Glomerular endothelial cell (primary cell): Measurements from ENCODE around the gene DNAJC19. TPM values are rescaled to one million over a fixed set of nuclear protein-coding genes. Genes with fewer than 3 reads are reported as not detected.

Source experiments
- DNase-seq: peaks from one replicate; pipeline ENCODE4 v3.0.0-alpha.2; 2011; ENCODE audit warnings: low read depth, low spot score; ENCODE audit errors: extremely low read depth
- total RNA-seq: library from RNA; depleted of rRNA; stranded (reverse); fragments of >200 nt; gene quantifications from 2 replicates; pipeline ENCODE4 v1.2.3, GENCODE V29; 2015

DNAJC19 gene
- total RNA-seq, 1 donor from 2014 or later, result 17.4 TPM

DNA sequence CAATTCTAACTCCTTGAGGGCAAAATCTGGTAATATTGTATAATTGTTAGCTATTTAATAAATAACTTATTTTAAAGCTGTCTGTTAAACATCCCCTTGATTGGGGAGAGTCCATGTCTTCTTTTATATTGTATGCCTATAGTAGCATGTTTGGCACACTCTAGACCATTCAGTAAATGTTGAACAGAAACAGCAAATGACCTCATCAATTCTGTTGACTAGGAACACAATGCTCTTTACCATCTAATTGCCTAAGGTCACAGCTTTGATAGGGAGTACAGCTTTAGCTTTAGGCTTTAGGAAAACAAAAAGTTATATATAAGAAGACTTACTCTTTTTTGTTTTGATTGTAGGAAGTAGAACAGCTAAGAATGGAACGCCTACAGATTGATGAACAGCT, 27.0 kb downstream of the DNAJC19 start:
- no peak for DNase-seq

DNA sequence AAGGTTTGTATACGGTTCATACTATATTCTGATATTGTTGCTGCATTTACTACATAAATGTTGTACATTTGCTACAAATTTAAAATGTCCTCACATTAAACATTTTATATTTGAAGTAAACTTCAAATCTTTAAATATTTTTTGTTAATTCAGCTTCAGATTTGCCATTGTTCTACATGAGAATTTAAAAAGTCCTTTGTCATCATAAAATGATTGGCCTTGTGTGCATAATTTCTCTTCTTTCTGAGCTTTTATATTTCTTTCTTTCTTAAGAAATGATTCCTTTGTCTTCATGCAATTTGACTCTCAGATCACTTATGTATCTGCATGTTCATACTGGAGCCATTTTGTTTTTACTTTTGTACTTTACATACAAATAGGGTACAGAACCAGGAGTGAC, 28.0 kb downstream of the DNAJC19 start:
- DNase-seq, result no peak

DNA sequence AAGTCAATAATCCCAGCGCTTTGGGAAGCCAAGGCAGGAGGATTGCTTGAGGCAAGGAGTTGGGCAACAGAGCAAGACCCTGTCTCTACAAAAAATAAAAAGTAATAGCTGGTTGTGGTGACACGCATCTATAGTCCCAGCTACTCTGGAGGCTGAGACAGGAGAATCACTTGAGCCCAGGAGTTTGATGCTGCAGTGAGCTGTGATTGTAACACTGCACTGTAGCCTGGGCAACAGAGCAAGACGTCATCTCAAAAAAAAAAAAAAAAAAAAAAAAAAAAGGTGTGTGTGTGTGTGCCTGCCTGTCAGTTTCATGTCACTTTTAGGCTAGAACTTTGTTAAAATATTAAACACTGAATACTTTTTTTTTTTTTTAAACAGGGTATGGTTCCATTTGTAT, 28.4 kb downstream of the DNAJC19 start:
- no peak for DNase-seq

DNA sequence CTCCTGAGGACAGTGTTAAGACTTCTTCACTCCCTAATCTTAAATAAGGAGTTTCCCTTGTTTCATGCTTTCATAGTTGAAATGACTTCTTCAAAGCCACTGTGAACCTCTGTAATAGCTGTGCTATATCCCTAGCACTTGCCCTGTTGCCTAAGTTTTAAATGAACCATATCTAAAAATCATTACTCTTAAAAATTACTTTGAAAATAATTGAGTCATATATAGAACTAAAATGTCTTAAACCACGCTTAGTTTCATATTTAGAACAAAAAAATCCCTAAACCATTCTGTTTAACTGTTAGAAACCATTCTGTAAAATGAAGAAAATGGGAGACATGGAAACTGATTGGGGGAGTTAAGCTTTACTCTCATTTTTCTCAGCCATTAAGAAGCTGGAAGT, 29.8 kb downstream of the DNAJC19 start:
- DNase-seq, result no peak

DNA sequence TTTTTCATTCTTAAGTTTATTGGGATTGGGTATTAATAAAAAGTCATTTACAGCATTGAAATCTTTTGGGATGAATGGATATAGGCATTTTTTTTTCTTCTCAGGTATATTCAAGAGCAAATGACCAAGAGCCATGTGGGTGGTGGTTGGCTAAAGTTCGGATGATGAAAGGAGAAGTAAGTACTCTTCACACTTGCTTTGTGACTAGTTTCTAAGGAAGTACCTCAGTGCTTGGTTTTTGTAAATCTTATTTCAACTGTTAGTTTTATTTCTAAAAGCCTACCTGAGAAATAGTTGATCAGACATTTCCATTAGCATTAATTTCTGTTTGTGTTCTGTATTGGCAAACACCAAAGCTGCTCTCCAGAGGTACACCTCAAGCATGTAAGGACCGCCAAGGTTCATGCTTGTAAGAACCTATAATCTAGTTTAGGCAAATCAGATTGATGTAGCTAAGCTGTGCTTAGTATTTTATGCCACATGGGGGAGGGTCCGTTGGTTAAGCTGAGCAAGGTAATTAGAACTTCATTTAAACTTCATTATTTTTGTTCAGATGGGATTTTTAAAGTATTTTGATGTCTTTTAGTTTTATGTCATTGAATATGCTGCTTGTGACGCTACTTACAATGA, 41.7 kb downstream of the DNAJC19 start:
- no peak for DNase-seq

DNA sequence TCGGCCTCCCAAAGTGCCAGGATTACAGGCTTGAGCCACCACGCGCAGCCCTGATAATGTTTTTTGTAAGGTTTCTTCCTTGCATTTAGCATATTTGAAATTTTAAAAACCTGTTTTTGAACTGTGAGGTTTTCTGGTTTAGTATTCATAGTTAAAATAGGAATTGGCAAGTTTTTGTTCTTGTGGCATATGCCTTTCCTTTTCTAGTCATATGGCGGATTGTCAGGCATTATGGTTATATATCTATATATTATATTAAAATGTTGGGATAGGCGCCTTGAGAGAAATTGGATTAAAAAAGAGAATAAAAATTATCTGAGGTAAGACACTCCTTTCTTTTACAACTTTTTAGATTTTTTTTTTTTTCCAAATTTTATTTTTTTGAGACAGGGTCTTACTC, 48.7 kb downstream of the DNAJC19 start:
- no peak for DNase-seq

DNA sequence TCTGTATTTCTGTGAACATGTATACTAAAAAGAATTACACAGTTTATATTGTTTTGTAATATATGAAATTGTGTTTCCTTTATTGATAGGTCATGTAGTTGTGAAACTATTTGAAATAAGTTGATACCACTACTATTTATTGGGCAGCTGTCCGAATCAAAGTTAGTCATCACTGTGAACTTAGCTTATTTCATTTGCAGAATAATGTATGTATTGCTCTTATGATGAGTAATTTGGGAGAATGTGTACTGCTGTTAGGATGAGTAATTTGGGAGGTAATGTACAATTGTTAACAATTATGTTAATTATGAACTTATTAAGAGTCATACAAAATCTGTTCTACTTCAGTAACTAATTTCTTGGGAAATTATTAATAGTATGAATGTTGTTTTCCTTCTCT, 54.9 kb downstream of the DNAJC19 start:
- DNase-seq, result no peak

Other genes with a start within 250 kb of the DNAJC19 start
- 136 and 158 TPM in 2 replicates for gene FXR1, start 77.1 kb downstream of the DNAJC19 start, total RNA-seq